Cardiac fibroblast (primary cell): ENCODE results near the gene DENND5B.
"Not testable (repeated sequence)": the region's sequence is repeated elsewhere in the genome, so short reads cannot be mapped to it uniquely, and the experiment has no call there.

Experiments used
- DNase-seq, 2 donors: peaks; one replicate each; pipeline versions ENCODE4 v3.0.0 to v3.0.0-alpha.2; 2010; ENCODE audit warnings: low read depth in 2 of 2
- H3K4me3 ChIP-seq, 2 donors: replicated peaks in 1 of 2; 1 replicate in 1 of 2; 2 replicates in 1 of 2; pipeline ENCODE4 v1.5.1; 2011; ENCODE audit warnings: low read depth in 2 of 2, low read length in 2 of 2, mild to moderate bottlenecking in 2 of 2, moderate library complexity in 1 of 2
- TF ChIP-seq, protein P1 (sequence below): IDR thresholded peaks from one replicate; pipeline ENCODE4 v1.5.1; 2011; ENCODE audit warnings: low read depth, mild to moderate bottlenecking, low read length, inconsistent platforms

The DENND5B gene

GRCh38 chr12:31477687-31478086 lies 113.2 kb downstream of the DENND5B start:
- DNase-seq, result no peak
- no peak overlapping the region for H3K4me3 ChIP-seq
- TF ChIP-seq, protein P1, sequence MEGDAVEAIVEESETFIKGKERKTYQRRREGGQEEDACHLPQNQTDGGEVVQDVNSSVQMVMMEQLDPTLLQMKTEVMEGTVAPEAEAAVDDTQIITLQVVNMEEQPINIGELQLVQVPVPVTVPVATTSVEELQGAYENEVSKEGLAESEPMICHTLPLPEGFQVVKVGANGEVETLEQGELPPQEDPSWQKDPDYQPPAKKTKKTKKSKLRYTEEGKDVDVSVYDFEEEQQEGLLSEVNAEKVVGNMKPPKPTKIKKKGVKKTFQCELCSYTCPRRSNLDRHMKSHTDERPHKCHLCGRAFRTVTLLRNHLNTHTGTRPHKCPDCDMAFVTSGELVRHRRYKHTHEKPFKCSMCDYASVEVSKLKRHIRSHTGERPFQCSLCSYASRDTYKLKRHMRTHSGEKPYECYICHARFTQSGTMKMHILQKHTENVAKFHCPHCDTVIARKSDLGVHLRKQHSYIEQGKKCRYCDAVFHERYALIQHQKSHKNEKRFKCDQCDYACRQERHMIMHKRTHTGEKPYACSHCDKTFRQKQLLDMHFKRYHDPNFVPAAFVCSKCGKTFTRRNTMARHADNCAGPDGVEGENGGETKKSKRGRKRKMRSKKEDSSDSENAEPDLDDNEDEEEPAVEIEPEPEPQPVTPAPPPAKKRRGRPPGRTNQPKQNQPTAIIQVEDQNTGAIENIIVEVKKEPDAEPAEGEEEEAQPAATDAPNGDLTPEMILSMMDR, result no peak

GRCh38 chr12:31476437-31476836 lies 114.5 kb downstream of the DENND5B start:
- no peak overlapping the region for H3K4me3 ChIP-seq
- no peak for DNase-seq
- TF ChIP-seq, protein P1, result no peak

DNA sequence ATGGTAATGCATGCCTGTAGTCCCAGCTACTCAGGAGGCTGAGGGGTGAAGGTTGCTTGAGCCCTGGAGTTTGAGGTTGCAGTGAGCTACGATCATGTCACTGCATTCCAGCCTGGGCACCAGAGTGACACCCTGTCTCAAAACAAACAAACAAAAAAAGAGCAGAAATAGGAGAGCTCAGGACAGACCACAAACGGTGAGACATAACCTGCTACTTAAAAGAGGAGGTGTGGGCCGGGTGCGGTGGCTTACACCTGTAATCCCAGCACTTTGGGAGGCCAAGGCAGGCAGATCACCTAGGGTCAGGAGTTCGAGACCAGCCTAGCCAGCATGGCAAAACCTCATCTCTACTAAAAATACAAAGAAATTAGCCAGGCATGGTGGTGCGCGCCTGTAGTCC lies 115.3 kb downstream of the DENND5B start:
- not testable (repeated sequence) for H3K4me3 ChIP-seq, DNase-seq

GRCh38 chr12:31474751-31475150 lies 116.2 kb downstream of the DENND5B start:
- DNase-seq, result no peak
- TF ChIP-seq, protein P1, result no peak
- H3K4me3 ChIP-seq, result no peak overlapping the region

GRCh38 chr12:31471823-31472222 lies 119.1 kb downstream of the DENND5B start:
- H3K4me3 ChIP-seq, result no peak overlapping the region
- TF ChIP-seq, protein P1, result no peak
- DNase-seq, result no peak

DNA sequence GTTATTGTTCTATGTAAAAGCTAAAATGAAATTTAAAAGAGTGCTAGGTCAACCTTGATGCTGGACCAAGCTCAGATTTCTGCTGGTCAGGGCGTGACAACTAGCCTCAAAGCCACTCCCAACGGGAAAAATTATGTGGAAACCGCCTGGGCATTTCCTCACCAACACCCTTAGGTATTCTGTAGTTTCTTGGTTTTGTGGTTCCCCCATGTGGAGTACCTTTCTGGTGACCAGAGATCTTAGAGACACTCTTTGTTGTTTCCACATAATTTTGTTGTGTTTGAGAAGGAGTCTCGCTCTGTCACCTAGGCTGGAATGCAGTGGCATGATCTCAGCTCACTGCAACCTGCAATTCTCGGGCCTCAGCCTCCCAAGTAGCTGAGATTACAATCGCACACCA lies 119.9 kb downstream of the DENND5B start:
- no peak overlapping the region for H3K4me3 ChIP-seq
- TF ChIP-seq, protein P1, result no peak
- DNase-seq, result no peak

- DNase-seq, result no peak
- no peak overlapping the region for H3K4me3 ChIP-seq
- TF ChIP-seq, protein P1, result no peak
These were observed 120.5 kb downstream of the DENND5B start for GRCh38 chr12:31470459-31470858.

GRCh38 chr12:31466768-31467167 lies 124.2 kb downstream of the DENND5B start:
- DNase-seq, result peak; percentile 14 to 25
- TF ChIP-seq, protein P1, result no peak
- no peak overlapping the region for H3K4me3 ChIP-seq
